ENCODE measurements around the gene MAPKAPK5.
"Not testable (repeated sequence)": the region's sequence is repeated elsewhere in the genome, so short reads cannot be mapped to it uniquely, and the experiment has no call there.

The MAPKAPK5 gene

DNA sequence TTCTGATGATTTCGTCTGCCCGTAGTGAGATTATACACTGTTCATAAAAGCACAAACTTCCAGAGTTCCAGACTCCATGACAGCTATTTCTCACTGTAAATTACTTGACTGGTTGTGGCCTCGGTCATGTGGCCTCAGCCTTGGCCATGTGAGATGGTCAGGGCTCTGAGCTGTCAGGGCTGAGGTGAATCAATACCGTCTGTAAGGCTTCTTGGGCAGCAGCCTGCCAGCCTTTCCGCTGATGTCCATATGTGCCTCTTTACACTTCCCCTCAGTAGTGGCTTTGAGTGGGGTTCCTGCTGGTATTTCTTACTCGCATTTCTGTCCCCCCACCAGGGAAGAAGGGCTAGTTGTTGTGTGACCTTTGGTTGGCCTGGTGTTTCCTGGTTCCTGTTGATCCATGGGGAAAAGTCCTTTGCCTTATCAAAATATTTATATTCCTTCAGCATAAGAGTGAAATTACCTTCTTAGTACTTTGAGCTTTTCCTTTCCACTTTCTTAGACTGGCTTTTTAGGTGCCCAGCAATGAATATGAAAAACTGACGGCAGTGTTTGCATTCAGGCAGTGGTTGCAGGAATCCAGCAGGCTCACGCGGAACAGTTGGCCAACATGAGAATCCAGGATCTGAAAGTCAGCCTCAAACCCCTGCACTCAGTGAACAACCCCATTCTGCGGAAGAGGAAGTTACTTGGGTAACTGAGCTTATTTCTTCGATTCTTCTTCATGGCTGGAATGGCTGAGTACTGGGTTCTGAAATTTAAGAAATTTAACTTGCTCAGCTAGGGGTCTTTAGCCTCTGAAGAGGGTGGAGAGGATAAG, 46.1 kb downstream of the MAPKAPK5 start:
- DNase-seq, result no peak

DNA sequence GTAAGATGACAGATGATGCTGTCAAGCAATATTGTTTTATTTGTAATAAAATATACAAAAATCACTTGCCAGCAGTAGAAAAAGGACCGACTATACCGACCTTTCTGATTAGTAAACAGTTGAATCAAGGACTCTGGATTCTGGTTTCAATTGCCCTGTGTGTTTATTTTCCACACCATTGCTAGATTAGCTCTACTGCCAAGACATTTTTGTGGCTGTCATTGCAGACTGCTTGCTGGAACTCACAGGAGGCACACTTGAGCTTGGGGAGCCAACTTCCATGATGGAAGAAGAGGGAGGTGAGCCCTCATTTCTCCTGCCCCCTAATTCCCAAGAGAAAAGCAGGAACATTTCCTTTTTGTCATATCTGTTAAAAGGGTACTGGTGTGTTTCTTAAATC, 51.3 kb downstream of the MAPKAPK5 start:
- no peak for DNase-seq

DNA sequence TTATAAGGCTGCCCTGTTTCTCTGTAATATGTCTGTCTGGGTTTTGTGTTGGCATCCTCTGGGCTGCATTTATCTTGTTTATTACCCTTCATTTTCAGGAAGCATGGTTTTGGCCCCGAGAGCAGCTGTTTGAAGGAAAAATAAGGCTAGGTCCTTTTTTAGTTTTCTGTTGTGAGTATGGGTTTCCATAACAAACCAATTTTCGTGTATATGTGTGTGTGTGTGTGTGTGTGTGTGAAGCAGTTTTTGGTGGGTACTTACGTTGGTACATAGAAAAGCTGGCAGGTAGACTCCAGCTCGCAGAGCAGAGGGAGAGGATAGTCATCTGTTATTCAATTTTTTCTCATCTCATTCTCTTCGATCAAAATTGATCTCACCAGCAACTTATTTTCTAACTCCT, 52.5 kb downstream of the MAPKAPK5 start:
- no peak for DNase-seq

DNA sequence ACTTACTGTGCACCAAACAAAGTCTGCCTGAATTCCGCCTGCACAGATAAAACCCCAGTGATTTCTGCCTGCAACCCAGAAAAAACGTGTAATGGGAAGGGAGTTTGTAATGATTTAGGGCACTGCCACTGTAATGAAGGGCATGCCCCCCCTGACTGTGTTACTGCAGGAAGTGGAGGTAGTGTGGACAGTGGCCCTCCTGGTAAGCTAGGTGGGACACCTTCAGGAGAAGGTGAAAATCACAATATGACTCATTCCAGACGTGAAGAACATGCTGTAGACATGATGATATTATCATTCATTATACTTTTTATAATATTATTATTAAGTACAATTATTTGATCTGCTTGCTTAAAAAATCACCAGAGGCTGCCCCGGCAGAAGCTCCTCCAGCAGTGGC, 59.2 kb downstream of the MAPKAPK5 start:
- no peak for DNase-seq

DNA sequence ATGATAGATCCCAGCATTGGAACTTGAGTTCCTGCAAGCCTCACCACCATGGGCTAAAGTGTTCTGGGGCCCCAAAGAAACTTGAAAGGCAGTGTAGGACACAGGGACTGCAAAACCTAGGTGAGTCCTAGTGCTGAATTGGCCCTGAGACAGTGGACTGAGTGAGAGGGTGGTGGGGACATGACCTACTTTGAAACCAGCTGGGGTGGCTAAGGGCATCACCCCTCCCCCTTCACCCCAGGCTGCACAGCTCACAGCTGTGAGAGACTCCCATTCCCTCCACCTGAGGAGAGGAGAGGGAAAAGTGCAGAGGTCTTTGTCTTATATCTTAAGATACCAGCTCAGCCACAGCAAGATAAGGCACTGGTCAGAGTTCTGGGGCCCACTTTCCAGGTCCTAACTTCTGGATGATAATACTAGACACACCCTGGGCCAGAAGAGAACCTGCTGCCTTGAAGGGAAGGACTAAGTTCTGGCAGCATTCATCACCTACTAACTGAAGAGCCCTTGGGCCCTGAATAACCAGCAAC, 62.5 kb downstream of the MAPKAPK5 start:
- DNase-seq, result no peak

DNA sequence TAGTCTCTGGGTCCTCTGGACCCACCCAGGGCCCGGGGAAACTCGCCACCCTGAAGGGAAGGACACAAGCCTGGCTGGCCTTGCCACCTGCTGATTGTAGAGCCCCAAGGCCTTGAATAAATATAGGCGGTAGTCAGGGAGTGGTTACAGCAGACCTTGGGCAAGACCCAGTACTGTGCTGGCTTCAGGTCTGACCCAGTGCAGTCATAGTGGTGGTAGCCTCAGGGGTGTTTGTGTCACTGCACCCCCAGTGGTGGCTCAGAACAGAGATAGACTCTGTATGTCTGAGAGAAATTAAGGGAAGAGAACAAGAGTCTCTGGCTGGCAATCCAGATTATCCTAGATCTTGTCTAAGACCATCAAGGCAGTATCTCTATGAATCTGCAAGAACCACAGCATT, 63.5 kb downstream of the MAPKAPK5 start:
- DNase-seq, result no peak

DNA sequence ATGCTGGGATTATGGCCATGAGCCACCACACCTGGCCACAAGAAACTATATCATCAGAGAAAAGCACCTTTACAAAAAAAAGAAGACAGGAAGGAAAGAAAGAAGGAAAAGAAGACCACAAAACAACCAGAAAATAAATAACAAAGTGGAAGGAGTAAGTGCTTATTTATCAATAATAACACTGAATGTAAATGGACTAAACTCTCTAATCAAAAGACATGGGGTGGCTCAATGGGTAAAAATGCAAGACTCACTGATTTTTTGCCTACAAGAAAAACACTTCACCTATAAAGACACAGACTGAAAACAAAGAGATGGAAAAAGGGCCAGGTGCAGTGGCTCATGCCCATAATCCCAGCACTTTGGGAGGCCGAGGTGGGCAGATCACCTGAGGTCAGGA, 65.7 kb downstream of the MAPKAPK5 start:
- no peak for DNase-seq

DNA sequence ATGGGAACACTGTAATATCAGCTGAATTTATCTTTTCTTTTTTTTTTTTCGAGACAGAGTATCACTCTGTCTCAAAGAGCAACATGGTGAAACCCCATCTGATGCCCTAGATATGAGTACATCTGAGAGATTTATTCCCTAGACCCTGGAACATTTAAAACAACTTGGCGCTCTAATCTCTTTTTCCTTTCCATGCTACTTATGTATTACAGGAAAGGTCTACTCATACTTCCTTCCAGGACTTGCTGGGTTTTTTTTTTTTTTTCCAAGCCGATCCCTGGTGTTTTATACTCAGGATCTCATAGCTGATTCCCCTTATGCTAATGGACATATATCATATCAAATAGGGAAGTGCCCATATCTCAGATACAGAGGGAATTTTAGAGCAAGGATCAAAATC, 83.1 kb downstream of the MAPKAPK5 start:
- DNase-seq, result no peak

DNA sequence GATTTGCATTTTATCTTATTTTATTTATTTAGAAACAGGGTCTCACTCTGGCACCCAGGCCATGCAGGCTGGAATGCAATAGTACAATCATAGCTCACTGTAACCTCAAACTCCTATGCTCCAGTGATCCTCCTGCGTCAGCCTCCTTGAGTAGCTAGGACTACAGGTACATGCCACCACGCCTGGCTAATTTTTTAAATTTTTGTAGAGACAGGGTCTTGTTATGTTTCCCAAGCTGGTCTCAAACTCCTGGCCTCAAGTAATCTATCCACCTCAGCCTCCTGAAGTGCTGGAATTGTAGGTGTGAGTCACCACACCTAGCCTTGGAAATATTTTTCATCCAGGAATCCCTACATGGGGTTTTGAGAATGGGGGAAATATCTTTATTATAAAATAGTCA, 84.6 kb downstream of the MAPKAPK5 start:
- no peak for DNase-seq

DNA sequence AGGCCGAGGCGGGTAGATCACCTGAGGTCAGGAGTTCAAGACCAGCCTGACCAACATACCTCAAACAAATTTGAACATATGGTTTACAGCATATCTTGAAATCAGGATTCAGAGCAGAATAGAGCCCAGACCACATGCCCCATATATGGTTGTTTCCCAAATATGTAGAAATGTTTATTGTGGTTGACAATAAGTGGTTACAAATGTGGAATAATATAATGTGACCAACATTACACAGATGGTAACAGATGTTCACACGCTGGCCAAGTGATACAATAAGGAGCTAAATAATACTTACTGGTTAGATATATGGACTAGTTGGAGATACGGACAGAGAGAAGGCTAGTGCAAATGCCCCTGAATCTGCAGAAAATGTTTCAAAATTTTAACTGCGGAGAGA, 85.3 kb downstream of the MAPKAPK5 start:
- DNase-seq, result no peak

DNA sequence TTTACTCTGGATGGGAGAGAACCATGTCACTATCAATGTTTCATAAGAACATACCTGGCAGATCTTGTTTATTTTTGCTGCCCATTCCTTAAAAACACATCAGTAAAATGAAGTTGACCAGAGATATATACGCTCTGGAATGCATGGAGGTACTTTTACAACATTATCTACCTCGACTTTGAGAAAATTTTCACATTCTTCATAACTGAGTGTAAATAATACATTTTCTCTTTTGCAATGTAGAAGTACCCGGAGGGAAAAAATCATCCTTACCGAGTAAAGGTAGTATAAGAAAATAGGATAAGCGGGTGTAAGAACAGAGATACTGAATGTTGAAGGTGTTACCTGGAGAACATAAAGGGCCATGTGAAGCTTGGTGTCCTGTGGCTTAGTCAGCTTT, 90.2 kb downstream of the MAPKAPK5 start:
- no peak for DNase-seq

DNA sequence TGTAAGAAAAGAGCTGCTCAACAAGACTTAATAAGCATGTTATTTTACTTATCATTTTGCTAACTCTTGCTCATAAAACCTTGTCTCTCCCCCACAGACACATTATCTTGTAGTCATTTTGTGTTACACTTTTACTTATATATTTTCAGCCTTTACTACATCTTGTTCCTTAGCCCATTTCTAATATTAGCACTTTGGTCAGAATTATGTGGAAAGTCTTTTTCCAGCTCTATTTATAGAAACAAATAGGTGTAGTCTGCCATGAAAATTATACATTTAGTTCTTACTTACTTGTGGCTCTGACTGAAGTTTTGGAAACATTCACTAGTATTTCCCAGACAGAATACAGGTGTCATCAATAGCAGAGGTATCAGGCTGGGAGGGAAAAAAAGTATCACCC, 94.8 kb downstream of the MAPKAPK5 start:
- DNase-seq, result no peak

DNA sequence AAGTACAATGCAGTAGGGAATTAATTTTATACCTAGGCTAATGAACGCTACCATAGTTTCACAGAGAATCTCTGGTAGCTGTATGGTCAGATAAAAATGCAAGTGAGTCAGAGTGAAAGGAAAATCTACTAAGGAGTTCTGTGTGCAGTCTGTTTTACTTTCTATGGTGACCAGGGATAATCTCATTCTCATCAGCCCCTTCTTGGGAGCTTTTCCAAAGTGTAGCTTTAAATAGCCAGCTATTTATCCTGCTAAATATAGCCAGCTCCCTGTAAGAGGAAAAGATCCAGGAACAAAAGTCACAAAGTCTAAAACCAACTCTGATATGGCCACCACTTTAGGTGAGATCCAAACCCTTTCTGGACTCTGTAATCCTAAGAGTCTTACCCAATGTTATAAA, 95.4 kb downstream of the MAPKAPK5 start:
- no peak for DNase-seq

DNA sequence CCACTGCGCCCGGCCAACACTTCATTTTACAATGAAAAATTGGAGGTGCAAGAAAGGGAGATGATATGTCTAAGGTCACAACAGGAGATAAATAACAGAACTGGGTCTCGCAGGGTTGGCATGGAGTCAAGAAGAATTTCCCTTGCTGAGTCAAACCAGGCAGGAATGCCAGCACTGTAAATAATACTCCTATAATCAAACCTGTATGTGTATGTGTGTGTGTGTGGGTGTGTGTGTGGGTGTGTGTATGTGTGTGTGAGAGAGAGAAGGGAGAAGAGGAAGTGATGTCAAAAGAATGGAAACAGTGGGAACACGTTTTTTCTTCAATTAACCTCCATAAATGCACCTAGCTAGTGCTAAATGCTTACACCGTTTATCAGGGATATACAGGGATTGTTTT, 100.5 kb downstream of the MAPKAPK5 start:
- no peak for DNase-seq

DNA sequence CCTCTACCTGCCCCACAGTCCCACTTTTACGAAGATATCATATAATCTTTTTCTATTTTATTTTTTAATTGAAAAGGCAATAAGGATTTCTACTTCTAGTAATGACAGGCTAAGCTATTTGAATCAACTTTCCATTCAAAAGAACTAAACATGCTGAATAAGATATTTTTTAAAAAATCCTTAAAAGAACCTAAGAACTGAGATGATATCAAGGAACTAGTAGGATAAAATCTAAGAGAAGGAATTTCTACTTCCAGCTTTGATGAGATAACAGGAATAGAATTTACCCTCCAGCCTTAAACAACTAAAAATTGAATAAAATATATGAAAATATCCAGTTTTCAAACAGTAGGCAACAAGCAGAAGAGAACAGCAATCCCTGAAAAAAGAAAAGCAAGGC, 101.9 kb downstream of the MAPKAPK5 start:
- no peak for DNase-seq

DNA sequence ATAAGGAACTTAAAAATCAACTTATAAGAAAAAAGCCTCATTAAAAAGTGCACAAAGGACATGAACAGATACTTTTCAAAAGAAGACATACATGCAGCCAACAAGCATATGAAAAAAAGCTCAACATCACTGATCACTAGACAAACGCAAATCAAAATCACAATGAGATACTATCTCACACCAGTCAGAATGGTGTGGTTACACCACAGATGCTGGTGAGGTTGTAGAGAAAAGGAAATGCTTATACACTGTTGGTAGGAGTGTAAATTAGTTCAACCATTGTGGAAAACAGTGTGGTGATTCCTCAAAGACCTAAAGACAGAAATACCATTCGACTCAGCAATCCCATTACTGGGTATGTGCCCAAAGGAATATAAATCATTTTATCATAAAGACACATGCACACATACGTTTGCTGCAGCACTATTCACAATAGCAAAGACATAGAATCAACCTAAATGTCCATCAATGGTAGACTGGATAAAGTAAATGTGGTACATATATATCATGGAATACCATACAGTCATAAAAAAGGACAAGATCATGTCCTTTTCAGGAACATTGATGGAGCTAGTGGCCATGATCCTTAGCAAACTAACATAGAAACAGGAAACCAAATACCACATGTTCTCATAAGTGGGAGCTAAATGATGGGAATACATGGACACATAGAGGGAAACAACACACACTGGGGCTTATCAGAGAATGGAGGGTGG, 109.1 kb downstream of the MAPKAPK5 start:
- not testable (repeated sequence) for DNase-seq
